Pancreas (tissue), 10 donors: ENCODE data around the gene GSTK1. TPM values are rescaled to one million over a fixed set of nuclear protein-coding genes. Genes with fewer than 3 reads are reported as not detected.
"Not testable (repeated sequence)": the region's sequence is repeated elsewhere in the genome, so short reads cannot be mapped to it uniquely, and the experiment has no call there.

Experiments used
- ATAC-seq, 4 donors: fragments of 200-7000 bp; cut with Tn5 transposase; one replicate each; pipeline versions ENCODE4 v1.8.0 to v1.9.1; 2020; ENCODE audit warnings: mild to moderate bottlenecking in 4 of 4, moderate library complexity in 4 of 4
- DNase-seq, 6 donors: peaks; one replicate each; pipeline ENCODE4 v3.0.0-alpha.2; 2020
- FAIRE-seq: peaks from 2 replicates; lab custom pipeline; 2012; peaks lifted over from hg19 to GRCh38; lab: Jason Lieb, UNC
- H3K27ac ChIP-seq, 4 donors: fragments of 200-600 bp; sonication (generic); 1 replicate in 3 of 4; 2 replicates in 1 of 4; pipeline versions ENCODE4 v1.5.0 to v1.8.0; 2020
- H3K27me3 ChIP-seq, 4 donors: fragments of 200-600 bp; one replicate each; pipeline ENCODE4 v1.8.0; 2021
- H3K36me3 ChIP-seq, 3 donors: fragments of 200-600 bp; sonication (generic) in 1 of 3; one replicate each; pipeline versions ENCODE4 v1.5.0 to v1.8.0; 2020 to 2021
- H3K4me1 ChIP-seq, 3 donors: fragments of 200-600 bp; one replicate each; pipeline ENCODE4 v1.8.0; 2021
- H3K4me3 ChIP-seq, 4 donors: fragments of 200-600 bp; sonication (generic) in 2 of 4; one replicate each; pipeline versions ENCODE4 v1.5.0 to v1.8.0; 2020 to 2021
- H3K9me3 ChIP-seq, 4 donors: fragments of 200-600 bp; one replicate each; pipeline ENCODE4 v1.8.0; 2021
- WGBS, 2 donors: extraction: QIAGEN DNeasy Blood & Tissue Kit; methylation state at CpG; one replicate each; pipeline ENCODE4 v1.1.7; 2013; 5-methylcytosine and 5-hydroxymethylcytosine counted together
- intact Hi-C, 3 donors: fragments of 100-400 bp; cut with DNase I; formaldehyde crosslinking; loops; one replicate each; pipeline versions ENCODE4 v1.11.1 to v1.14.2; 2022
- polyA plus RNA-seq, 2 donors: library from polyadenylated mRNA; stranded (reverse); fragments of 200-250 nt; gene quantifications; one replicate each; pipeline ENCODE4 v1.2.3, GENCODE V29; 2013
- total RNA-seq, 6 donors: library from RNA; stranded (reverse); fragmentation: NEBNext Ultra II Directional in 4 of 6; extraction: Animal tissue kit (Norgen Biotek cat#: 25700) in 4 of 6; gene quantifications; one replicate each; pipeline versions ENCODE4 v1.2.1 to v1.2.4, GENCODE V29; 2021 to 2023
- TF ChIP-seq, protein P1 (sequence below), 4 donors: fragments of 200-600 bp; sonication (generic) in 3 of 4; IDR thresholded peaks; one replicate each; pipeline versions ENCODE4 v1.5.0 to v1.8.0; 2021; ENCODE audit warnings: antibody characterized with exemption in 4 of 4
- donor health status: healthy with polysubstance abuse.
- donor health status: DM: no; HTN: no; CAD: no; lungs with moderate emphysema.
- donor health status: DM: no; HTN: no; CAD: no.
- donor health status: control.
- donor health status: control.
- donor health status: Bipolar disorder and iron deficiency.
- donor health status: DM: yes; HTN: yes; CAD: no.
- donor health status: DM: no; HTN: no; CAD: no.
- donor health status: DM: no; HTN: no; CAD: no.
- donor health status: DM: yes; HTN: yes; CAD: no.

The GSTK1 gene
- total RNA-seq (10 to 100 TPM; 47.7 to 89.6 (median 62.4) TPM), polyA plus RNA-seq (100 to 1,000 TPM in 1 of 2 donors, 10 to 100 TPM in 1; 92.2 to 164 TPM)

DNA sequence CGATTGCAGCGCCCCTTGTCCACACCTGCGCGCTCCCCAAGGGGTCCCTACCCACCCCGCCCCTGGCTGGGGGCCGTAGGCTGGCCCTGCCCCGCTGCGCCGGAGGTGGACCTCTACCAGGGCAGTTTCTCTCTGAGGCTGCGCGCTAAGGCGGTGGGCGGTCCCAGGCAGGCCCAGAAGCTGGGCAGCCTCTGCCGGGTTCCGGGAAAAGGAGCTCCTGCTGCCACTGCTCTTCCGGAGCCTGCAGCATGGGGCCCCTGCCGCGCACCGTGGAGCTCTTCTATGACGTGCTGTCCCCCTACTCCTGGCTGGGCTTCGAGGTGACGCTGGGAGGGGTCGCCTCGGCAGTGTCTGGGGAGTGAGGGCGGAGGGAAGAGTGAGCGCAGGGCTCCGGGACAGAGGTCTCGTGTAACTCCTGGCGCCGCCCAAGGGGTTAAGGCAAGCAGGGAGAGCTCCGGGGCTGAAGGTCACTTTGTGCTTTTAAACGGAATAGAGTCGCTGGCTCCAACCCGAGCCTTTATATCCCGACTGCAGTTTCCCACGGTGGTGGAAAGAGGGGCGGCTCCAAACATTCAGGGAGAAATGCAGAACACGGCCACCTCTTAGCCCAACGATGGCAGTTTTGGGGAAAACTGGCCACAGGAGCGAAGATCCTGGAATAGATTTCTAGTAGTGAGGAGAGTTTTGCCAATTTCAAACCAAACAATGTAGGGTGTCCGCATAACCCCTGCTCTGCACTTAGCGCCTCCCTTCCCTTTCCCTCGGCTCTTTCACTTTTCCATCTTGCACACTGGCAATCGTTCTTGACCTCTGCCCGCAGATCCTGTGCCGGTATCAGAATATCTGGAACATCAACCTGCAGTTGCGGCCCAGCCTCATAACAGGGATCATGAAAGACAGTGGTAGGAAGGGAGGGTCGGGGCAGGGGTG lies at the start of gene GSTK1:
TSS of gene GSTK1 (plus strand) at position 176 of the 930 bp plus-strand sequence. CDS start at position 249, 73 bp downstream.
- no peaks in the 10 kb centered on the region for H3K27me3 ChIP-seq
- WGBS, 2 donors = 1% methylated on average over 44 to 48 of the region's 48 CpGs
- DNase-seq (peak; percentile 80 to 93 (median 83)), ATAC-seq (peak; percentile 95 to 99 (median 97)), FAIRE-seq (no peak)
- TF ChIP-seq, protein P1, sequence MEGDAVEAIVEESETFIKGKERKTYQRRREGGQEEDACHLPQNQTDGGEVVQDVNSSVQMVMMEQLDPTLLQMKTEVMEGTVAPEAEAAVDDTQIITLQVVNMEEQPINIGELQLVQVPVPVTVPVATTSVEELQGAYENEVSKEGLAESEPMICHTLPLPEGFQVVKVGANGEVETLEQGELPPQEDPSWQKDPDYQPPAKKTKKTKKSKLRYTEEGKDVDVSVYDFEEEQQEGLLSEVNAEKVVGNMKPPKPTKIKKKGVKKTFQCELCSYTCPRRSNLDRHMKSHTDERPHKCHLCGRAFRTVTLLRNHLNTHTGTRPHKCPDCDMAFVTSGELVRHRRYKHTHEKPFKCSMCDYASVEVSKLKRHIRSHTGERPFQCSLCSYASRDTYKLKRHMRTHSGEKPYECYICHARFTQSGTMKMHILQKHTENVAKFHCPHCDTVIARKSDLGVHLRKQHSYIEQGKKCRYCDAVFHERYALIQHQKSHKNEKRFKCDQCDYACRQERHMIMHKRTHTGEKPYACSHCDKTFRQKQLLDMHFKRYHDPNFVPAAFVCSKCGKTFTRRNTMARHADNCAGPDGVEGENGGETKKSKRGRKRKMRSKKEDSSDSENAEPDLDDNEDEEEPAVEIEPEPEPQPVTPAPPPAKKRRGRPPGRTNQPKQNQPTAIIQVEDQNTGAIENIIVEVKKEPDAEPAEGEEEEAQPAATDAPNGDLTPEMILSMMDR (IDR thresholded peaks at IDR 0.05) = no peak
- H3K36me3 ChIP-seq = peaks cover 0 to 12% (median 6%) of the 10 kb centered on the region in 3 donors
- intact Hi-C loops = no loop called here
- H3K4me1 ChIP-seq = peaks cover 0 to 22% (median 5%) of the 10 kb centered on the region in 3 donors
- H3K4me3 ChIP-seq = peak within 1 kb of the TSS; percentile 57 to 96 (median 90)
- no peaks in the 10 kb centered on the region for H3K9me3 ChIP-seq
- H3K27ac ChIP-seq = peak within 1 kb of the TSS; percentile 56 to 89 (median 76)

DNA sequence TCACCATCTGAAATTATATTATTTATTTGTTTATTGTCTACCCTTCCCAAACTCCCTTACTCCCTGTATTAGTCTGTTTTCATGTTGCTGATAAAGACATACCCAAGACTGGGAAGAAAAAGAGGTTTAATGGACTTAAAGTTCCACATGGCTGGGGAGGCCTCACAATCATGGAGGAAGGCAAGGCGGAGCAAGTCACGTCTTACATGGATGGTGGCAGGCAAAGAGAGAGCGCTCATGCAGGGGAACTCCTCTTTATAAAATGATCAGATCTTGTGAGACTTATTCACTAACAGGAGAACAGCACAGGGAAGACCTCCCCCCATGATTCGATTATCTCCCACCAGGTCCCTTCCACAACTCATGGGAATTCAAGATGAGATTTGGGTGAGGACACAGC lies 49.8 kb upstream of the GSTK1 start:
- not testable (repeated sequence) for H3K27ac ChIP-seq, H3K36me3 ChIP-seq, ATAC-seq, H3K27me3 ChIP-seq, DNase-seq, H3K9me3 ChIP-seq, FAIRE-seq, H3K4me3 ChIP-seq, H3K4me1 ChIP-seq
- WGBS, 2 donors = 88 to 95% methylated on average over 4 of the region's 4 CpGs
- intact Hi-C loops = loop anchor here (5.0 to 10.0 kb wide), 3 partner anchors 199 to 339 kb away; no protein-coding TSS in a partner anchor

DNA sequence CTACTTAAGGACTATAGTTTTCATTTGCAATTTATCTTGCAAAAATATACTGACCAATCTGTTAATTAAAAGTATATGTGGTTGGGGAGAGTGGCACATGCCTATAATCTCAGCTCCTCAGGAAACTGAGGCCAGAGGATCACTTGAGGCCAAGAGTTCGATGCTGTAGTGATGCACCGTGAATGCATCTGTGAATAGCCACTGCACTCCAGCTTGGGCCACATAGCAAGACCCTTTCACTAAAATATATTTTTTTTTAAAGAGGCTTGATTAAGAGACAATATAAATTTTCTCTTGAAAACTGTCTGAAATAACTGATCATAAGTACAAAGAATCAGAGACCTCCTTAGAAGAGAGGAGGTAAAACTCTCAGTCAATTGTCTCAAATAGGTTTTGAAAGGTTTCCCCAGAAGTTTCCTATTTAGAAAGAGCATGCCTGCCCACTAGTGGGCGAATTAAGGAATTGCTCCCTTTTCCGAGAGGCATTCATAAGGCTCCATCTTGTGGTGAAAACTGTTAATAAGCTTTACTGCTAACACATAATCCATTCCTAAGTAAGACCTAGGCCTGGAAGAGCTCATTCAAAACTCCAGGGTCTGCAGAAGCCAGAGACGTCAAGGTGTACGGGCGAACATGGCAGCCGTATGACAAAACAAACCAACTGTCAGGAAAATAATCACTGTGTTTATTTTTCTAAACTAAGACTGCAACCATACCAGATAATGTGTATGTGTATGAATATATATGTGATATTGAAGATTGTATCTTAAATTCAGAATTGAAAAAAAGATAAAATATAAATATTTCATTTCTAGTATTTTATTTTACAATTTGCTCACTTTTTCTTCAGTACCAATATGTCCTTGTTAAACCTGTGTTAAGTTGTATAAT lies 48.2 kb upstream of the GSTK1 start:
- WGBS, 2 donors = 15 to 17% methylated on average over 8 of the region's 8 CpGs
- Histone ChIP-seq H3K4me1 (no peaks in the 10 kb centered on the region), H3K36me3 (no peaks in the 10 kb centered on the region), H3K27ac (no peak overlapping the region), H3K4me3 (no peak overlapping the region), H3K9me3 (no peaks in the 10 kb centered on the region), H3K27me3 (no peaks in the 10 kb centered on the region)
- intact Hi-C loops = loop anchor here (5.0 to 10.0 kb wide), 3 partner anchors 200 to 340 kb away; no protein-coding TSS in a partner anchor
- ATAC-seq (peak; percentile 60 to 100 (median 94)), DNase-seq (peak in 4 of 6 donors; percentile 23 to 72 (median 38)), FAIRE-seq (peak; percentile 85)
- TF ChIP-seq, protein P1 (IDR thresholded peaks at IDR 0.05) = peak; percentile 97 to 98 (median 97)

DNA sequence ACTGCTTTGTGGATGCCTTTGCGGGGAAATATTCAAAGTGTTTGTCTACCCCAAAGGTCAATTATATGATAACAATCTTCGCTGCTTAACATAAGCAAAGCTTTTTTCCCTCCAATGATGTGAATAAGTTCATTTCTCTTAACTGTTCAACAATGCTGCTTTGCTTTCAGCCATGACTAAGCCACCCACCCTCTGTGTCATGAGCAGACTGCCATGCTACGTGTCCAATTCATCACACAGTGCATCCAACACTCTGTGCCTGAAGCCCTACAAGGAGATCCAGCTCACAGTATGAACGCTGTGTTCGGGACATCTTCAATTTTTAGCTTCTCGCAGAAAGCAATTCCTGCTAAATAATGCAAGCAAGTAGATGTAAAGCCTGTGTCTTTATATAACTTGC lies 47.1 kb upstream of the GSTK1 start:
- intact Hi-C loops = loop anchor here in 2 of 3 donors (10.0 kb wide), 2 partner anchors 201 to 341 kb away; no protein-coding TSS in a partner anchor

More for the DNA sequence above, 47.1 kb upstream of the GSTK1 start:
- DNase-seq (no peak), FAIRE-seq (no peak), ATAC-seq (no peak)
- H3K27ac ChIP-seq = no peak overlapping the region
- TF ChIP-seq, protein P1 (IDR thresholded peaks at IDR 0.05) = no peak
- H3K9me3 ChIP-seq = no peaks in the 10 kb centered on the region
- H3K4me1 ChIP-seq = no peaks in the 10 kb centered on the region
- 79 to 86% methylated on average over 6 of the region's 6 CpGs for WGBS, 2 donors
- H3K27me3 ChIP-seq = no peaks in the 10 kb centered on the region
- H3K4me3 ChIP-seq = no peak overlapping the region
- no peaks in the 10 kb centered on the region for H3K36me3 ChIP-seq
